Measurements from ENCODE around the gene BMI1.

DNA sequence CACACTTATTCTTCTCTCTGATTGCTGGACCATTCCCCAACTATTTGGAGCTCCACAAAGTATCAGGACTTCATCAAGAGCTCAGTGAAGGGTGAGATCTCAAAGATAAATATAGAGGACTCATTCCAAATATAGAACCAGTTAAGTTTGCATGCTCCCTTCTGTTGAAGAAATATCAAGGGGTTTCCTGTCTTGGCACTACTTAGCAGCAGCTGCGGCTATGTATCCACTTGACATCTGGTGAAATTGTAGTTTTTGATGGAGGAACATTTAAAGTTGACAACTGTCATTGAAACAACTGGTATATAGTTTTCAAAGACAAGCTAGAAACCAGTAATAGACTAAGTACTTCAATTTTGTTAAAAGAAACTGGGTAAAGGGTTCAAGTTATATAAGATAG is 23.4 kb downstream of the BMI1 start:
- TF ChIP-seq ZBTB21 (CRISPR knock-in tag; IDR thresholded peaks at IDR 0.05; ENCODE audit: borderline replicate concordance): no peak
- no peak for TF ChIP-seq FOXJ3 (CRISPR knock-in tag; IDR thresholded peaks at IDR 0.05; ENCODE audit: borderline replicate concordance)
- TF ChIP-seq, protein P1, sequence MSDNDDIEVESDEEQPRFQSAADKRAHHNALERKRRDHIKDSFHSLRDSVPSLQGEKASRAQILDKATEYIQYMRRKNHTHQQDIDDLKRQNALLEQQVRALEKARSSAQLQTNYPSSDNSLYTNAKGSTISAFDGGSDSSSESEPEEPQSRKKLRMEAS (CRISPR knock-in tag; IDR thresholded peaks at IDR 0.05): no peak
- TF ChIP-seq MXD4 (CRISPR knock-in tag; IDR thresholded peaks at IDR 0.05; ENCODE audit: borderline replicate concordance): no peak
- TF ChIP-seq, protein P2, sequence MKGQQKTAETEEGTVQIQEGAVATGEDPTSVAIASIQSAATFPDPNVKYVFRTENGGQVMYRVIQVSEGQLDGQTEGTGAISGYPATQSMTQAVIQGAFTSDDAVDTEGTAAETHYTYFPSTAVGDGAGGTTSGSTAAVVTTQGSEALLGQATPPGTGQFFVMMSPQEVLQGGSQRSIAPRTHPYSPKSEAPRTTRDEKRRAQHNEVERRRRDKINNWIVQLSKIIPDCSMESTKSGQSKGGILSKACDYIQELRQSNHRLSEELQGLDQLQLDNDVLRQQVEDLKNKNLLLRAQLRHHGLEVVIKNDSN (CRISPR knock-in tag; IDR thresholded peaks at IDR 0.05): no peak
- TF ChIP-seq, protein P3, sequence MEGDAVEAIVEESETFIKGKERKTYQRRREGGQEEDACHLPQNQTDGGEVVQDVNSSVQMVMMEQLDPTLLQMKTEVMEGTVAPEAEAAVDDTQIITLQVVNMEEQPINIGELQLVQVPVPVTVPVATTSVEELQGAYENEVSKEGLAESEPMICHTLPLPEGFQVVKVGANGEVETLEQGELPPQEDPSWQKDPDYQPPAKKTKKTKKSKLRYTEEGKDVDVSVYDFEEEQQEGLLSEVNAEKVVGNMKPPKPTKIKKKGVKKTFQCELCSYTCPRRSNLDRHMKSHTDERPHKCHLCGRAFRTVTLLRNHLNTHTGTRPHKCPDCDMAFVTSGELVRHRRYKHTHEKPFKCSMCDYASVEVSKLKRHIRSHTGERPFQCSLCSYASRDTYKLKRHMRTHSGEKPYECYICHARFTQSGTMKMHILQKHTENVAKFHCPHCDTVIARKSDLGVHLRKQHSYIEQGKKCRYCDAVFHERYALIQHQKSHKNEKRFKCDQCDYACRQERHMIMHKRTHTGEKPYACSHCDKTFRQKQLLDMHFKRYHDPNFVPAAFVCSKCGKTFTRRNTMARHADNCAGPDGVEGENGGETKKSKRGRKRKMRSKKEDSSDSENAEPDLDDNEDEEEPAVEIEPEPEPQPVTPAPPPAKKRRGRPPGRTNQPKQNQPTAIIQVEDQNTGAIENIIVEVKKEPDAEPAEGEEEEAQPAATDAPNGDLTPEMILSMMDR (IDR thresholded peaks at IDR 0.05): no peak
